Colonic mucosa (tissue), 4 donors: ENCODE results near the gene APC2. TPM values are rescaled to one million over a fixed set of nuclear protein-coding genes. Genes with fewer than 3 reads are reported as not detected.

Experiments
- DNase-seq: peaks from one replicate; pipeline ENCODE4 v3.0.0-alpha.2; 2020
- H3K27ac ChIP-seq: fragments of 200-600 bp; one replicate; pipeline ENCODE4 v1.8.0; 2021
- H3K27me3 ChIP-seq: fragments of 200-600 bp; one replicate; pipeline ENCODE4 v1.8.0; 2021
- H3K36me3 ChIP-seq: fragments of 200-600 bp; one replicate; pipeline ENCODE4 v1.8.0; 2021
- H3K4me1 ChIP-seq: fragments of 200-600 bp; one replicate; pipeline ENCODE4 v1.8.0; 2021; ENCODE audit warnings: mild to moderate bottlenecking
- H3K4me3 ChIP-seq: fragments of 200-600 bp; one replicate; pipeline ENCODE4 v1.8.0; 2021
- H3K9ac ChIP-seq, 2 donors: one replicate each; pipeline ENCODE4 v1.7.0; 2013; ENCODE audit warnings: control low read depth in 2 of 2, low read depth in 2 of 2, low read length in 2 of 2
- H3K9me3 ChIP-seq: fragments of 200-600 bp; one replicate; pipeline ENCODE4 v1.8.0; 2021
- intact Hi-C: fragments of 100-400 bp; cut with DNase I; formaldehyde crosslinking; loops from one replicate; pipeline ENCODE4 v1.14.1; 2022
- total RNA-seq, 2 donors: library from RNA; stranded (reverse); fragmentation: NEBNext Ultra II Directional in 1 of 2; extraction: Animal tissue kit (Norgen Biotek cat#: 25700) in 1 of 2; gene quantifications; one replicate each; pipeline ENCODE4 v1.2.1, GENCODE V29; 2021
- TF ChIP-seq, protein P1 (sequence below): fragments of 200-600 bp; IDR thresholded peaks from one replicate; pipeline ENCODE4 v1.8.0; 2022; ENCODE audit warnings: antibody characterized with exemption, mild to moderate bottlenecking
- donor health status: healthy.
- donor health status: DM: no; HTN: no; CAD: no.
- donor health status: DM: no; HTN: no; CAD: no.

Gene APC2
- under 1 TPM; 0.05 to 0.42 TPM for total RNA-seq

DNA sequence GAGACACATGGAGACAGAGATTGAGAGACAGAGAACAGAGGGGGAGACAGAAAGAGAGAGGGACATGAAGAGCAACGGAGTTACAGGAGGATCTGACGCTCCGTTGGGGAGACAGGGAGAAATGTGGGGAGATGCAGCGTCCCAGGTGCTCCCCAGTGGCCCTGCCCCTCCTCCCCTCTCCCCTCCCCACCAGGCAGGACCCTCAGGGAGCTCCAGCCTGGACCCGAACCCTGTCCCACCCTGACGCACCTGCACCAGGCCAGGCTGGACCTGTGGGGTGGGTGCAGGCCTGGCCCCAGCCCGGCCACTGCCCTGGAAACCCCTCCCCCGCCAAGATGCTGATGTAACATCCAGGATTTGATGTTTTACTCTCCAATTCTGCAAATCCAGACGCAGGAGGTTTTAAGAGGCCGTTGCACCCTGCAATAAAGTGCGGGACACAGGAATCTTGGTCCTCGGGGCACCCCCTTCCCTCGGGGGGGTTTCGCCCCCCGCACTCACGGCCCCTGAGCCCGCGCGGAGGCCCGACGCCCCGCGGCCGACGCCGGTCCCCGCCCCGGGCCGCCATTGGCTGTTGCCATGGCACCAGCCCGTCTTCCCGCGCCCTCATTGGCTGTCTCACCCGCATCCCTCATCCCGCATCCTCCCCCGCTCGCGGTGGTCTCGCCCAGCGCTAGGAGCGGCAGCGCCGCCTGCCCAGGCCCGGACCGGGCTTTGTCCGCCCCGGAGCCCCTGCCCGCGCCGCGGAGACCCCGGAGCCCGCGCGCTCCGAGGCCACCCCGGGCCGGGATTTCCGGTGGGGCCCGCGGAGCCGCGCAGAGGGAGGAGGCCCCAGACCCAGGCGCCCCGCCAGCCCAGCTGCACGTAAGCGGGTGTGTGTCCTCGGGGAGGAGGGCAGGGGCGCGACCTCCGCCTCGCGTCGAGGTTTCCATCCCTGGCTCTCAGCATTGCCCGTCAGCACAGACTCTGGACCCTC lies at the start of gene APC2:
Gene APC2, plus strand, starts transcription at position 655 of the 976 bp plus-strand sequence. CDS start 2,881 bp downstream, outside the sequence.
- no peak within 1 kb of the TSS for H3K4me3 ChIP-seq
- H3K36me3 ChIP-seq, result no peaks in the 10 kb centered on the region
- H3K27ac ChIP-seq, result no peak within 1 kb of the TSS
- DNase-seq, result no peak
- intact Hi-C loops, result no loop called here
- peaks cover 6% of the 10 kb centered on the region for H3K4me1 ChIP-seq
- TF ChIP-seq, protein P1, sequence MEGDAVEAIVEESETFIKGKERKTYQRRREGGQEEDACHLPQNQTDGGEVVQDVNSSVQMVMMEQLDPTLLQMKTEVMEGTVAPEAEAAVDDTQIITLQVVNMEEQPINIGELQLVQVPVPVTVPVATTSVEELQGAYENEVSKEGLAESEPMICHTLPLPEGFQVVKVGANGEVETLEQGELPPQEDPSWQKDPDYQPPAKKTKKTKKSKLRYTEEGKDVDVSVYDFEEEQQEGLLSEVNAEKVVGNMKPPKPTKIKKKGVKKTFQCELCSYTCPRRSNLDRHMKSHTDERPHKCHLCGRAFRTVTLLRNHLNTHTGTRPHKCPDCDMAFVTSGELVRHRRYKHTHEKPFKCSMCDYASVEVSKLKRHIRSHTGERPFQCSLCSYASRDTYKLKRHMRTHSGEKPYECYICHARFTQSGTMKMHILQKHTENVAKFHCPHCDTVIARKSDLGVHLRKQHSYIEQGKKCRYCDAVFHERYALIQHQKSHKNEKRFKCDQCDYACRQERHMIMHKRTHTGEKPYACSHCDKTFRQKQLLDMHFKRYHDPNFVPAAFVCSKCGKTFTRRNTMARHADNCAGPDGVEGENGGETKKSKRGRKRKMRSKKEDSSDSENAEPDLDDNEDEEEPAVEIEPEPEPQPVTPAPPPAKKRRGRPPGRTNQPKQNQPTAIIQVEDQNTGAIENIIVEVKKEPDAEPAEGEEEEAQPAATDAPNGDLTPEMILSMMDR, result no peak
- H3K9ac ChIP-seq, result no peak within 1 kb of the TSS
- H3K27me3 ChIP-seq, result peaks cover 91% of the 10 kb centered on the region
- H3K9me3 ChIP-seq, result no peaks in the 10 kb centered on the region

DNA sequence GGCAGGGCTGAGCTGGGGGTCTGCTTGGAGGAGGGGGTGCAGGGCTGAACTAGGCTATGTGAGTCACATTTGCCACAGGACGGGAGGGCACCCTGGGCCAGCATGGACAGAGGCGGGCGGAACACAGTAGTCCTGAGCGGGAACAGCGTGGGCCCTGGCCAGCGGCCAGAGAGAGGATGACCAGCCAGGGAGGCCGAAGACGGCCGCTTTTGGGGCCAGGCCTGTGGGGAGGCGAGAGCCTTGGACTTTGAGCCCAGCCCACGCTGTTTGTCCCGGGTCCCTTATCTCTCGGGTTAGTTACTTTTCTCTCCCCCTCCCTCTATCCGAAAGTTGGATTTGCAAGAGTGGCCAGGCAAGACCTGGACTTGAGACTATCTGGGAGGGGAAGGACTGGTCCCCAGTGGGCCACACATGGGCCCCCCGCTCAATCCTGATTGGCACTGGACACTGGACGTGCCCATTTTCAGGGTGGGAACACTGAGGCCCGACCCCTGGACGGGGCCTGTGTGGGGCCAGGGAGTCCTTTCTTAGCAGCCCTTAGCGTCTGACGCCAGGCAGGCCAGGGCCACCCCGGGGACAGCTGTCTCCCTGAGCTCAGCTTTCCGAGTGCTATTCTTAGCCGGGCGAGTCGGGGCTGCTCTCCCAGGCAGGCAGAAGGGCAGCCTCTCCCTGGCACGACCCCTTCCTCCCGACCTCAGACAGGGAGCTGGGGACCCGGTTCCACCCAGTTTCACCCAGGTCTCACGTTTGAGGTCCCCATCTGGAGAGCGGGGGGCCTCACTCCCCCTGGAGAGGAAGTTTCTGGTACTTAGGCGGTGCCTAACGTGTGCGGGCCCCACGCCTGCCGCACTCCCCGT lies 49.4 kb upstream of the APC2 start:
- Histone ChIP-seq H3K27ac (no peak overlapping the region), H3K4me1 (peaks cover 8% of the 10 kb centered on the region), H3K36me3 (no peaks in the 10 kb centered on the region), H3K9me3 (no peaks in the 10 kb centered on the region), H3K9ac (peak overlapping the region; percentile 40 to 78), H3K27me3 (peaks cover 10% of the 10 kb centered on the region), H3K4me3 (peak overlapping the region; percentile 41)
- TF ChIP-seq, protein P1, result no peak
- intact Hi-C loops, result no loop called here
- no peak for DNase-seq

DNA sequence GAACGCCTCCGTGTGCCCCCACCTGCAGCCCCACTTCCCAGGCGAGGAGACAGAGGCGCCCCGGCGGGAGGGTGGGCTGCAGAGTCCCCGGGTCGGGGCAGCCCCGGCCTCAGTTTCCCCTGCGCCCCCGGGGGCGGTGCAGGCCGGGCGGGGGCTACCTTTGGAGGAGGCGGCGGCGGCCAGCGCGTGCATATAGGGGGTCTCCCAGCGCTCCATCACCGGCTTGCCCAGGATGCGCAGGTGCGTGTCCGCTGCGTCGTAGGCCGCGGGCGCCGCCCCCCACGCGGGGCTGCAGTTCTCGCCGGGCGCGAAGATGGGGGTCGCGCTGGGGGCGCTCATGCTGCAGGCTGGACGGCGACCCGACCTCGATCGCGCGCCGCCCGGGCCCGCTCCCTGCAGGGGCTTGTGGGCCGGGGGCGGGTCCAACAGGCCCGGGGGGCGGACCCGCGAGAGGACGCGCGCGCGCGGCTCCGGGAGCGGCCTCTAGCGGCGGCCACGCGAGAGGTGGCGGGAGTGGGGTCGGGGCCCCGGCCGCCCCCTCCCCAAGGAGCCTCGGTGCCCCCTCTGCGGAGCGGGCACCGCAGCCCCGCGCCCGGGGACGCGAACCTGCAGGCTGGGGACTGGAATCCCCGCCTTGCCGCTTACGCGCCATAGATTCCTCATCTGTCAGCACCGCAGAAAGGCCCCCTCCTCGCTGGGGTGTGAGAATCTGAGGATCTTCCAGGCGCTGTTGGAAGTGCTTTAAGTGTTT lies 48.6 kb upstream of the APC2 start, which contains the start of gene GAMT:
Gene GAMT, minus strand, starts transcription at position 405 of the 751 bp plus-strand sequence. Its CDS starts 66 bp downstream, at position 339.
- no peak within 1 kb of the TSS for H3K27ac ChIP-seq
- H3K4me1 ChIP-seq, result peaks cover 5% of the 10 kb centered on the region
- DNase-seq, result no peak
- no peaks in the 10 kb centered on the region for H3K36me3 ChIP-seq
- peak within 1 kb of the TSS; percentile 40 to 78 for H3K9ac ChIP-seq
- no peaks in the 10 kb centered on the region for H3K9me3 ChIP-seq
- TF ChIP-seq, protein P1, result peak; percentile 30
- intact Hi-C loops, result no loop called here
- peaks cover 10% of the 10 kb centered on the region for H3K27me3 ChIP-seq
- peak within 1 kb of the TSS; percentile 41 for H3K4me3 ChIP-seq

DNA sequence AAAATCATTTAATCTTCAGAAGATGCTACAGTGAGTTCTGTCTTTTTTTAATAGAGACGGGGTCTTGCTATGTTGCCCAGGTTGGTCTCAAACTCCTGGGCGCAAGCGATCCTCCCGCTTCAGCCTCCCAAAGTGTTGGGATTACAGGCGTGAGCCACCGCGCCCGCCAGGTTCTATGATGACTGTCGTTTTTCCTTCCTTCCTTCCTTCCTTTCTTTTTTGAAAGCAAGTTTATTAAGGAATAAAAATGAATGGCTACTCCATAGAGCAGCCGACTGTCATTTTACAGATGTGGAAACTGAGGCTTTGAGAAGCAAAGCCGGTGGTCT lies 48.1 kb upstream of the APC2 start:
- no peak for DNase-seq
- peaks cover 5% of the 10 kb centered on the region for H3K4me1 ChIP-seq
- no peaks in the 10 kb centered on the region for H3K9me3 ChIP-seq
- H3K9ac ChIP-seq, result peak overlapping the region; percentile 33 to 40
- no peak overlapping the region for H3K27ac ChIP-seq
- H3K27me3 ChIP-seq, result peaks cover 10% of the 10 kb centered on the region
- H3K36me3 ChIP-seq, result no peaks in the 10 kb centered on the region
- TF ChIP-seq, protein P1, result no peak
- intact Hi-C loops, result no loop called here
- H3K4me3 ChIP-seq, result peak overlapping the region; percentile 41
